HG02798 (cell line): ENCODE results near the gene LATS2.

Source experiments
- ATAC-seq: cut with Tn5 transposase; IDR thresholded peaks from one replicate; pipeline ENCODE4 v1.9.1; 2021; ENCODE audit warnings: mild to moderate bottlenecking; ENCODE audit not compliant: unreplicated experiment, poor library complexity

Gene LATS2

DNA sequence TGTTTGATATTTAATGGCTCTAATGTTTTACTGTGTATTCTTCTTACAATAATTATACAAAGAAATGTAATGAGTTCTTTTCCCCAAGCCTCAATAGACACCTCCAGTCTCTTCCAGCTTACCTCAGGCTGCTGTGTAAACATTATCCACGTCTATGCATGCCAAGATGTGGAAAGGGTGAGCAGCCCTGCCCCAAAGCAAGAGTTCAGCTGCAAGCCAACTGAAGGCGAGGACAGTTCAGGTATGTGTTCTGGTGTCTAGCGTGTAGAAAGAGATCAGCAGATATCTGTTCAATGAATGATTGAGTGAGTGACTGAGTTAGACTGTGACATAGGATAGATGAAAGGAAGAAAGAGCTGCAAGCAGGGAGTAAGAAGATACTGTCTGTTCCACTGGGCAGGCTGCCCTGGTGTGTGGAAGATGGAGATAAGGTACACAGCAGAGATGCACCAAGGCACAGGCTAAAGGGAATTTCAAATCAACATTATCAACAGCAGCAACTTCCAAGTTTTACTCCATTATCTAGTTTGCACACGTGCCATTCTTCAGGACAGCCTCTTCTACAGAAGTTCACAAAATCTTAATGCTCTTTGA lies 66.0 kb downstream of the LATS2 start:
- ATAC-seq: no peak

GRCh38 chr13:20994441-20994821 lies 67.0 kb downstream of the LATS2 start:
- ATAC-seq: no peak

GRCh38 chr13:20993661-20994440 lies 67.5 kb downstream of the LATS2 start:
- no peak for ATAC-seq

DNA sequence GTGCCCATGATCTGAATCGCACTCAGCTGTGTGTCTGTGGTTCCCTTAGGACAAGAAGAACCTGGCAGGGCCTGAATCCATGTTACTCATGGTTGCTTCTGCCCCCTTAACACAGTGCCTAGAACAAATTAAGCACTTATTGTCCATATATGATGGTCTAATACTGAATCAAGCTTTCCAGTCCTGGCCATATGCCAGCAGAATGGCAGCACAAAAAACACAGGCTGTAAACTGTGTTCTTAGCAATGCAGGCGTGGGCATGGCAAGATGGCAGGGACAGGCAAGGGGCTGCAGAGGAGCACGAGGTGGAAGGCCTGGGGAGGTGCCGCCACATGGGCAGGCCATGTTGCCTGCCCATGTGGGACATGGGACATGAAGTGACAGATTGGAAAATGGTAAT lies 68.2 kb downstream of the LATS2 start:
- ATAC-seq: no peak

DNA sequence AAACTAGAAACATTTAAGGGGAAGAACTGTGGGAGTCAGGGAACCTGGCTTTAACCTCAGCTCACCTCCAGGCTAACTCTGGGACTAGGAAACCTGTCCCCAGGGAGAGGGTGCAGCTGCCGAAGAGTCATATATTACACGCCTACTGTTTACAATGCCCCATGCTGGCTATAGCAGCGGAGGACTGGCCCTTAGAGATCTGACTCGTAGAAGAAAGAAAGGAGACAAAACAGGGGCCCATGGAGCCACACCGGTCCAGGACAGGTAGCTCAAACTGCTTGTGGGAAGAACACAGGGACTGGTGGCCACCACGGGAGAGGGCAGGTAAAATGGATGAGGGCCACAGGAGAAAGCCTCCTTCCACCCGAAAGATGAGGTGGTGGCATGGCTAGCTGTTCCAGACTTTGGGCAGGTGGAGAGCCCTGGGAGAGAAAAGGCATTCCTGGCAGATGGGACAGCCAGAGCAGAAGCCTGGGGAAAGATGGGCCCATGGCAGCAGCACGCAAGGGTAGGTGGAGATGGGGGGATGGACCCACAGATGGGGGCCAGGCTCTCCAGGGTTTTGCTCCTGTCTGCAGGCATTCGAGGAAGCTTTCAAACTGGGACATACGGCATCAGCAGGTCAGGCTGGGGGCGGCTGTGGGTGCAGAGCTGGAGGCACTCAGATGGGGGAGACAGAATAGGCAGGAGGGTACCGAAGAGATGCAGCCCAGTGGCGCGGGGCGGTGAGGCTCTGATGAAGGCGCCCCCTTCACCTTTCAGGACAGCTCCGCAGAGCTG lies 69.5 kb downstream of the LATS2 start:
- no peak for ATAC-seq

DNA sequence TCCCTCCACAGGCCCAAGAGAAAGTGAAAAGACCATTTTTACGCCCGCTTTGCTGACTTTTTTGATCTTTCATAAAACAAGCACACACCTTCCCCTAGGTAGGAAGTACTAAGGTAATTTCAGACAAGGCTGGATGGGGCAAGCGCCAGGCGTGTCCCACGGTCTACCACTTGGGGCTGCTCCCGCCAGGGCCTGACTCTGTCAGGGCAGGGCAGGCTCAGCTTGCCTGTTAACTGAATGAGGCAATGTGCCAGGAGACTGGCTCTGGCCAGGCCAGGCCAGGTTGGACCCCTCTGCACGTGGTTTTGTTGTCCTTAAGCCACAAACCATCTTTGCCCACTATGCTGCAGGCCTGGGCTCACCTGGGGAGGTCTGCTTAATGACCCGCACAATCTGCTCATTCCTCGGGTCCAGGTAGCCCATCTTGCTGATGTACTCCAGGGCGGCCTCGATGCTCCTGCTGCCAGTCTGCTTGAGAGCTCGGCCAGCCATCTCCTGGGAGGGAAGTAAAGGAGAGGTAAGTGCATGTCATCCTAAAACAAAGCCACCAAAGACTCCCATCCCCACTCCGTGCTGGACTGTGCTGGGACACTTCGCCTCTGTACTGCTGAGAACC lies 70.4 kb downstream of the LATS2 start:
- ATAC-seq: no peak

GRCh38 chr13:20989656-20990321 lies 71.6 kb downstream of the LATS2 start:
- no peak for ATAC-seq

DNA sequence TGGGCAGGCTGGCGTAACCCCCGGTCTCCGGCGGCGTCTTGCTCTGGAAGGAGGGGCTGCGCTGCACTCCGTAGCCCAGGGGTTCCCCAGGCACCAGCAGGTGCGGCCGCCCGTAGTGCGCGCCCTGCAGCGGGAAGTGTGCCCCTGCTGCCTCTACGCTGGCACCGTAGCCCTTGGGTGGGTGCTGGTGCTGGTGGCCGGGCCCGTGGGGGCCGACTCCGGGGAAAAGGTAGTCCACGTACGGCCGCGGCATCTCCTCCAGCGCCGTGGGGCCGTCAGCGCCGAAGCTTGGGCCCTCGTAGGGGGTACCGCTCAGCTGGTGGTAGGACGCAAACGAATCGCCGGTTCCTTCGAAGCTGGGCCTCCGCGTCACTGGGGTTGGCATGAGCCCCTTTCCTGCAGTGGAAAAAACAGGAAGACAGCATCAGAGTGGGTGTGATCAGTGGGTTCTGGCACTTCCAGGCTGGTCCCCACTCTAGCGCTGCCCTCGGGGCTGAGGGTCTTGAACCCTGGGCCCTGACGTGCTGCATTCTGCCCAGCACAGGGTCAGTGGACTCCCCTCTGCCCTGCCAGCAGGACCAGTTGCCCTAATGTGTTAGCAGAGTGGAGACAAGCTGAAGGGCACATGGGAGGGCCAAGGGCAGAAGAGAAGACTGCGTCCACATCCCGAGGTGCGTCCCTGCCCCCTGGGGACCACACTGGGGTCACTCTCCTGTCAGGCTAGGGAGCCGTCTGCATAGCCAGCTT lies 72.3 kb downstream of the LATS2 start:
- ATAC-seq: no peak

- no peak for ATAC-seq
Observed at GRCh38 chr13:20988033-20988908, 73.1 kb downstream of the LATS2 start.

GRCh38 chr13:20987599-20987998 lies 73.8 kb downstream of the LATS2 start:
- no peak for ATAC-seq

DNA sequence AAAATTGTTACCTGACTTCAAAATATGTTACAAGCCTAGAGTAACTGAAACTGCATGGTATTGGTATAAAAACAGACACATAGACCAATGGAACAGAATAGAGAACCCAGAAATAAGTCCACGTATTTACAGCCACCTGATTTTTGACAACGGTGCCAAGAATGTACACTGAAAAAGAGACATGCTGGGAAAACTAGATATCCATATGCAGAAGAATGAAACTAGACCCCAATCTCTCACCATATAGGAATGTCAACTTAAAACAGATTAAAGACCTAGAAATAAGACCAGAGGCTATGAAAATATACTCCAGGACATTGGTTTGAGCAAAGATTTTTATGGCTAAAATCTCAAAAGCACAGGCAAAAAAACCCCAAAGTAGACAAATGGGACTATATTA lies 76.5 kb downstream of the LATS2 start:
- no peak for ATAC-seq

DNA sequence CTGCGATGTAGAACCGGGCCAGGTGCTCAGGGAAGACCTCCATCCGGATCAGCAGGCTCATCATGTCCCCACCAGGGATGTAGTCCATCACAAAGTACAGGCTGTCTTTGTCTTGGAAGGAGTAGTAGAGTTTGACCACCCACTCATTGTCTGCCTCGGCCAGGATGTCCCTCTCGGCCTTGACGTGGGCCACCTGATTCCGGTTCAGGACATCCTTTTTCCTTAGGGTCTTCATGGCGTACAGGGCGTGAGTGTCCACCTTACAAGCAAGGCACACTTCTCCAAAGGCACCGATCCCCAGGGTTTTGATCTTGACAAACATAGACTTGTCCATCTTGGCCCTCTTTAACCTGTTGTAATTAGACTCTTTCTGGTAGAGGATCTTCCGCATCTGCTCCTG lies 78.0 kb downstream of the LATS2 start:
- ATAC-seq: no peak

- ATAC-seq: no peak
Observed at GRCh38 chr13:20981370-20982095, 79.9 kb downstream of the LATS2 start.

DNA sequence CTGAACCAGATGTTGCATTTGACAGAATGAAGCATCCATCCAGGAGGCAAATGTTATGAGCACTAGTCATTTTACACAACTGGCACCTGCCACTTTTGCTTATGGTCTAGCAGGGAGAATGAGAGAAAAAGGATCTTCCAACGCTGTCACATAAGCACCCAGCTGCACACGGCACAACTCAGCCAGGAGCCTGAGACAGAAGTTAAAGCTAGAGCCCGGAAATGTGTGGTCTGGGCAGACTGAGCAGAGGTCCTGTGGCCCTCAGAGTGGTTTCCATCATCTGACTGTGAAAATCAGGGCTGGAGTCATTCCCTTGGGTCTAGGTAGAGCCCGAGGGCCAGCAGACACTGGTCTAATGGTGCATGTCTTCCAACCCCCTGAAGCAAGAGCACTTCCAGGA lies 80.5 kb downstream of the LATS2 start:
- no peak for ATAC-seq

DNA sequence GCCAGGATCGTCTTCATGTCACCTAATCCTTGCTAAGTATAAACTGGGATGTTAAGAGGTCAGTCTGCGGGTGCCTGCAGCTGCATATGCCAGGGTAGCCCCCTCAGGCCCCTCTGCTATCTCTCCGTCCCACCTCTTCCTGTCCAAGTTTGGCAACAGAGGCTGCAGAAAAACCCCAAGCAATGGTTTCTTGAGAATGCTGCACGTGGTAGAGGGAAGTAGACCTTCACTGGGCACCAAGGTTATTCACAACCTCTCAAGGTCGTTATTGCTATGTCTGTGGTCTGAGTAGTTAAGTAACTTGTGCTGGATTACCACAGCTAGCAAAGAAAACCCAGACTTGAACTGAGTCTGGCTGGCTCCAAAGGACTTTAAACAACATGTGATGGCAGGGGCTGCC lies 81.0 kb downstream of the LATS2 start:
- ATAC-seq: no peak

DNA sequence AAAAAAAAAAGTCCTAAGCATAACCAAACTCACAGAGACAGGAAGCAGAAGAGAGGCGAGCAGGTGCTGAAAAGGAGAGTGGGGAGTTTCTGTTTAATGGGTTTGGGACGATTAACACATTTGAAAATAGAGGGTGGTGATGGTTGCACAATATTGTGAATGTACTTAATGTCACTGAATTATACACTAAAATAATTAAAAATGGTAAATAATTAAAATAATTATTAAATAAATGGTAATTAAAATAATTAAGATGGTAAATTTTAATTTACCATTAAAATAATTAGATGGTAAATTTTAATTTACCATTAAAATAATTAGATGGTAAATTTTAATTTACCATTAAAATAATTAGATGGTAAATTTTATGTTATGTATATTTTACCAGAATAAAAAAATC lies 84.0 kb downstream of the LATS2 start:
- no peak for ATAC-seq

- no peak for ATAC-seq
Observed at GRCh38 chr13:20974981-20975585, 86.3 kb downstream of the LATS2 start.

DNA sequence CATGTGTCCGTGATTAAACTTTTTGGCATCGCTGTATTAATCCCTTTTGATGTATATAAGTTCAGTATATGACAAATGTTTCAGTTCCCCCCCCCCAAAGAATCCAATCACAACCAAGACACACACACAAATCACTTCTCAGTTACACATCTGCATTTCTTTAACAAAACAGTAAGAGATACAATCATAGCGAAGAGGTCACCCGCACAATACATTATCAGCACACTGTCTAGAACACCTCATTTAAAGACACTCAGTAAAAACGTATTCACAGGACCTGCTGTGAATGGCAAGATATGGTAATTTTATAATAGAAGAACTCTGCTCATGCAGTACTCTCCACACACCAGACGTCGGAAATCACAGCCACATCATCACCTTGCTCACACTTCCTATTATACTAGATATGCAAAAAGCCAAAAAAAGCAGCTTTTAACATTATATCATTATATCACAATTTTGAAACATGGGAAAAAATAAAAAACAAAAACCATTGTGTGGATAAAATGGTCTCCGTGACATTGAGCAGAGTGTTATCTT lies 87.4 kb downstream of the LATS2 start:
- no peak for ATAC-seq
